ENCODE data around the gene VSTM4. TPM values are rescaled to one million over a fixed set of nuclear protein-coding genes. Genes with fewer than 3 reads are reported as not detected.

The VSTM4 gene
- polyA plus RNA-seq, 4 donors, result 13.2 to 28.6 (median 14.5) TPM

- no peak for DNase-seq (ENCODE audit: low read depth in 4 of 4, low spot score in 3 of 4)
Measured at GRCh38 chr10:49021685-49022084, 93.6 kb downstream of the VSTM4 start.

- no peak for DNase-seq (ENCODE audit: low read depth in 4 of 4, low spot score in 3 of 4)
Measured at GRCh38 chr10:49015700-49016099, 99.6 kb downstream of the VSTM4 start.

DNA sequence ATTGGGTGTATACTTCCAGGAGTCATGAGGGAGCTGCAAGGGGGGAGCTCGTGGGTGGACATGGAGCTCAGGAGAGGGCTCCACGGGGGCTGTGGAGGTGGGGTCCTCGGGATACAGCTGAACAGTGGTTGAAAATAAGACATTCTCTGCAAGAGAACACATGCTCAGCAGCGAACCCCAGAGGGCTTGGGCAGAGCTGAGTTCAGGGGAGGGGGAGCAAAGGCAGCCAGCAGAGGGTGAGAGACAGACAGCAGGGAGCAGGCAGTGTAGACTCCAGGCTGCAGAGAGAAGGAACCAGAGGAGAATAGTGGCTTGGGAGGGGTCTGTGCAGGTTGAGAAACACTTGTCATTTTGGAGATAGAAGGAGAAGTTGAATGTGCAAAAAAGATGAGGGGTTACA lies 102.7 kb downstream of the VSTM4 start:
- no peak for DNase-seq (ENCODE audit: low read depth in 4 of 4, low spot score in 3 of 4)

- no peak for DNase-seq (ENCODE audit: low read depth in 4 of 4, low spot score in 3 of 4)
Measured at GRCh38 chr10:49011756-49012155, 103.6 kb downstream of the VSTM4 start.

- DNase-seq (ENCODE audit: low read depth in 4 of 4, low spot score in 3 of 4), result no peak
Measured at GRCh38 chr10:49010865-49011264, 104.5 kb downstream of the VSTM4 start.

- no peak for DNase-seq (ENCODE audit: low read depth in 4 of 4, low spot score in 3 of 4)
Measured at GRCh38 chr10:49010295-49010694, 105.0 kb downstream of the VSTM4 start.

GRCh38 chr10:49009199-49009979 lies 105.9 kb downstream of the VSTM4 start:
- DNase-seq (ENCODE audit: low read depth in 4 of 4, low spot score in 3 of 4), result peak in 1 of 4 donors; percentile 36

DNA sequence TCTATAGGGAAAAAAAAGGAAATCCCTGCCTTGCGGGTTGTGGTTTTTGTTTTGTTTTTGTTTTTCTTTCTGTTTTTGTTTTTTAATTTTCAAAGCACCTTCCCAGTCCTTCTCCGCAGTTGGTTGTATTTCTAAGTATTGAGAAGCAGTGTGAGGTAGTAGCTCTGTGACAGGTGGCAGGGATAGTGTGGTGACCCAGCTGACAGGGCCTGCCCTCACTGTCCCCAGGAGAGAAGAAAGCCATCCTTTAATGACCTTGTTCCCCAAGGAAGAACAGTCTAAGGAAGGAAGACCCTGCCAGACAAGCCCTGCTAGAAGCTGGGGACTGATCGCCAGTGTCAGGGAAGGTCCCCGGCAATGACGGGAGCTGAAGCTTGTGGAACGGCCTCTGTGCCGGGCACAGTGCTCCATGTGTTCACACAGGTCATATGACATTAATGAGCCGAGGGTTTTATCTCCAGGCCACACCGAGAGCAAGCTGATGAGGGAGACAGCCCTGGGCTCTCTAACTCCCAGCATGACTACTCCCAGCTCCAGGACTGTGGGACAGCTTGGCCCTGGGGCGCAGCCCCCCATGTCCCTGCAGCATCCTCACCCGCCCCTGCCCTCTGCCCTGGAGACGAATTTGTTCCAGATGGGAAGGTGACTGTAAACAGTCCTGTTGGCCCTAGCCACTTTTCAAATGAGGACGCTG lies 106.7 kb downstream of the VSTM4 start:
- no peak for DNase-seq (ENCODE audit: low read depth in 4 of 4, low spot score in 3 of 4)

- no peak for DNase-seq (ENCODE audit: low read depth in 4 of 4, low spot score in 3 of 4)
Measured at GRCh38 chr10:49008091-49008490, 107.2 kb downstream of the VSTM4 start.

DNA sequence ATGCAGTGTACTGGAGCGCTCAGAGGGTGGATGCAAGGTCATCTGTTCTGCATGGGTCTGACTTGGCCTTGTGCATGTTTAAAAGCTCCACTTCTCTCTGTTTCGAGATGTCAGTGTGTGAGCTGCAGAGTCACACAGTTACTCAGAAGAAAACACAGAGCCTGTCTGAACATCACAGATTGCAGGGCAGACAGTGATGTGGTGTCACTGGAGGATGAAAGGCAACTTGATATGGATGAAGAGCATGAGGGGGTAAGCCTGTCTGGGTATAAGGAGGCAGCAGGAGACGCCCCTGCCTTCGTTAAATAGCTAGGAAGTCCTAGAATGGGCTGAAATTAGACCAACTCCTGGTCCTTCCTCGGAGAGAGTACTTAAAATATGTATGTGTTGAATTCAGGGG lies 108.2 kb downstream of the VSTM4 start:
- no peak for DNase-seq (ENCODE audit: low read depth in 4 of 4, low spot score in 3 of 4)

GRCh38 chr10:49005270-49005669 lies 110.1 kb downstream of the VSTM4 start:
- DNase-seq (ENCODE audit: low read depth in 4 of 4, low spot score in 3 of 4), result no peak

- no peak for DNase-seq (ENCODE audit: low read depth in 4 of 4, low spot score in 3 of 4)
Measured at GRCh38 chr10:49001870-49002672, 113.3 kb downstream of the VSTM4 start.

GRCh38 chr10:49001402-49001801 lies 113.9 kb downstream of the VSTM4 start:
- no peak for DNase-seq (ENCODE audit: low read depth in 4 of 4, low spot score in 3 of 4)

DNA sequence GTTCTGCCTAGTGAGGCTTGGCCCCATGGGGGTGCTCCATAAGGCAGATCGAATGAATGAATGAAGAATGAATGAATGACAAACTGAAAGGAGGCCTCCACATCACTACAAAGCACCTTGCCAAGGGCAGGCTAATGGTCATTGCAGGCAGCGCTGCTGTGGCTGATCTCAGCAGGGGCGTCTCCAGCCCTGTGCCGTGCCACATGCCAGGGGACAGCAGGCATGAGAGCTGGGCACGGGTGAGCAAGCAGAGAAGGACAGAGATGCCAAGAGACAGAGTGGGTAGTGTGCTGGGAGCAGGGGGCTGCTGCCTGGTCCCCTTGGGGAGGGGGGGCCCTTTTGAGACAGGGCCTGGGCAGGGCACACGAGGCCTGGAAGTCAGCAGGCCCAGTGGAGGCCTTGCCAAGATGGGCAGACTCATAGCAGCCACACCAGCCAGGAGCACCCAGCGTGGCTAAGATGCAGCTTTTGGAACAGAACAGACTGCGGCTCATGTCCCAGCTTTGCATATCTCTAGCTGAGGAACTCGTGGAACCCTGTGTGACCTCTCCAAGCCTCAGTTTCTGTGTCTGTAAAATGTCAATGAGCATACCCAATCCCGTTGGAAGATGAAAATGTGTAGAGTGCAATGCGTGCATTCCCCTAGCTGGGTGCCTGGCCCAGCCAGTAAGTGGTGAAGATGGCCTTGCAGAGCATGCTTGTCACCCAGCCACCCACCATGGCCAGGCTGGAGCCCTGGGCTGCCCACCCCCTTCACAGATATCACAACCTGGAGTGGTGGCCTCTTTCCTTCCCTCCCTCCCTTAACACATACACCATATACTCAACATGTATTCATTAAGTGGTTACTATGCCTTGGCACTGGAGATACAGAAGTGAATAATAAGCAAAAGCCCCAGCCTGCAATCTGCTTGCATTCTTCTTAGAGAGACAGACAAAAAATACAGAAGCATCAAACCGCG lies 114.6 kb downstream of the VSTM4 start:
- DNase-seq (ENCODE audit: low read depth in 4 of 4, low spot score in 3 of 4), result no peak

DNA sequence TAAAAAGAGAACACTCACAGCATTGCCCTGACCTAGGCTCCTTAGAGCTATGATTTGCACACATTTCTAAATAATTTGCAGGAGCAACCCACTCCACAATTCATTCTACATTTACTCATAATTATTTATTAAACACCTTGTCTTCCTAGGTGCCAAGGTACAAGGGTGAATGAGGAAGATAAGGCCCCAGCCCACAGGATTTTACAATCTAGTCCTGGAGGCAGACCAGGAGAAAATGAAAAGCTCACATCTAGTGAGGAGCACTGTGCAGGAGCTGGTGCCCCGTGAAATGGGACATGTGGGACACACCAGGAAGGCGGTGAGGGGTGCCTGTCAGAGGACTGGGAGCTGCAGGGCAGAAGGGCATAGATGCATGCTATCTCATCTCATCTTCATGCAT lies 116.0 kb downstream of the VSTM4 start:
- DNase-seq (ENCODE audit: low read depth in 4 of 4, low spot score in 3 of 4), result no peak

- no peak for DNase-seq (ENCODE audit: low read depth in 4 of 4, low spot score in 3 of 4)
Measured at GRCh38 chr10:48996329-48996728, 119.0 kb downstream of the VSTM4 start.

DNA sequence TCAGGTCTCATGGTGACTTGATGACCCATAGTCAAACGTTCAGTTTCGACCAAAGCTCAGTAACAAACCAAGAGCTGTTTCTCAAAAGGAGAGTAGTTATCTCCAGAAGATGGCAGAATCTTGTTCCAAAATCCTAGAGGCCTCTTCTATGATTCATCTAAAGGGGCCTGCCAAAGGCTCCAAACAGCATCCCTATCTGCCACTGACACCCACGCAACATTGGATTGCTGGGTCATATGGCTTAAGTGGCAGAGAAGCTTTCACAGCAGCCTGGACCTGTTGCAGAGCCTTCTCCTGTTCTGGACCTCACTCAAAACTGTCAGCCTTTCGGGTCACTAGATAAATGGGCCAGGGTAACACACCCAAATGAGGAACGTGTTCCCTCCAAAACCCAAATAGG lies 121.7 kb downstream of the VSTM4 start:
- DNase-seq (ENCODE audit: low read depth in 4 of 4, low spot score in 3 of 4), result no peak

DNA sequence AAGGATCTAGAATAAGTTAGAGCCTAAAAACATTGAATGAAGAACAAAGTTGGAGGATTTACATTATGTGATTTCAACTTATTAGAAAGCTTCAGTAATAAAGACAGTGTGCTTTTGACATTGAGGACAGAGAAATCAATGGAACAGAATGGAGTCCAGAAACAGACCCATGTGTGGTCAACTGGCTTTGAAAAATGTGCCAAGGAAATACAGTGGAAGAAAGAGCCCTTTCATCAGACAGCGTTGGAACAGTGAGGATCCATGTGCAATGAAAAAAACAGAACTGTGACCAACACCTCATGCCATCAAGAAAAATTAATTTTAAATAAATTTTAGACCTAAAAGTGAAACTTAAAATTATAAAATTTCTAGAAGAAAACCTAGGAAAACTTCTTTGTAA lies 125.1 kb downstream of the VSTM4 start:
- no peak for DNase-seq (ENCODE audit: low read depth in 4 of 4, low spot score in 3 of 4)

- DNase-seq (ENCODE audit: low read depth in 4 of 4, low spot score in 3 of 4), result no peak
Measured at GRCh38 chr10:48985621-48986158, 129.6 kb downstream of the VSTM4 start.

Measured in left renal pelvis (tissue), 4 donors.